ENCODE measurements around the gene TSHZ2.

TSHZ2 gene

DNA sequence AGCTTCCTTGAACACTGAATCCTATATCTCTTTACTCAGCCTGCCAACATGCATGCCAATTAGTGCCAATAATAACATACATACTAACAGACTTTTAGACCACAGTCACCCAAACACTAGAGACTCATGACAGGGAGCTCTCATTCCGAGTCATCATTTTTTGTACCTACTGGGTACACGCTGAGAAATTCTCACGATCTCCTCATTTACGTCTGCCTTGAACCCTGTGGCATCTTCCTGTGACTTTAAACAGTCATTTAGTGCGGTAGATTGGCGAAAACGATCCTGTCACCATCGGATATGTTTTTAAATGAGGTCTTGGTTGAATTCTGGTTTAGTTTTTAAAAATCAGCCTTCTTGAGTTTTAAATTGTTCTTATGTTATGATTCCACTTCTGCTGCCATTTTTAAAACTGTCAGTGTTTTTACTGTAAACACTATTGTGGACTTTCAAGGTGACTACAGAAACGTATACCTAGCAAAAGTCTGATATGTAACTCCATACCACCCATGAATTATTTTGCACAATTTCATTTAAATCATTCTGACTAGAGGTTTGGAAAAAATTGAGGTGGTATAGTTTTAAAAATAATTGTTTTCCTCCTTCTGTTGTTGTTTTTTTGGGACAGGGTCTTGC lies 275.4 kb downstream of the TSHZ2 start:
- no peak for DNase-seq (ENCODE audit: low read depth)

DNA sequence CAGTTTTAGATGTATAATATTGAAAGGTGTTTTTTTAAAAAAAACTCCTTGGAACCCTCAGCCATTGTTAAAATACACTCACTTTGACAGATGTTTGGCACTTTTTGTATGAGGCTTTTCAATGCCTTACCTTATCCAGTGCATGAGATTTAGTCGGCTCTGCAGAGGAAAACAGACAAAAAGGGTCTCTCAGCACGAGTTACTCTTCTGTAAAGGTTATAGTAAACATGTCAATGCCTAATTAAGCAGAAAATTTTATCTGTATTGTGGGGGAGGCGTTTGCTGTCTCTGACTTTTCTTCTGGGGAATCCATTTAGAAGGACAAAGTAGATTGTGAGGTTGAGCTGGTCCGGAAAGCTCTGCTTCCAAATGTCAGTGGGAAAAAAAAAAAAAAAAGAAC lies 278.3 kb downstream of the TSHZ2 start:
- no peak for DNase-seq (ENCODE audit: low read depth)

- no peak for DNase-seq (ENCODE audit: low read depth)
These were observed 279.8 kb downstream of the TSHZ2 start for GRCh38 chr20:53252002-53252401.

- DNase-seq (ENCODE audit: low read depth): no peak
These were observed 281.5 kb downstream of the TSHZ2 start for GRCh38 chr20:53253668-53254067.

DNA sequence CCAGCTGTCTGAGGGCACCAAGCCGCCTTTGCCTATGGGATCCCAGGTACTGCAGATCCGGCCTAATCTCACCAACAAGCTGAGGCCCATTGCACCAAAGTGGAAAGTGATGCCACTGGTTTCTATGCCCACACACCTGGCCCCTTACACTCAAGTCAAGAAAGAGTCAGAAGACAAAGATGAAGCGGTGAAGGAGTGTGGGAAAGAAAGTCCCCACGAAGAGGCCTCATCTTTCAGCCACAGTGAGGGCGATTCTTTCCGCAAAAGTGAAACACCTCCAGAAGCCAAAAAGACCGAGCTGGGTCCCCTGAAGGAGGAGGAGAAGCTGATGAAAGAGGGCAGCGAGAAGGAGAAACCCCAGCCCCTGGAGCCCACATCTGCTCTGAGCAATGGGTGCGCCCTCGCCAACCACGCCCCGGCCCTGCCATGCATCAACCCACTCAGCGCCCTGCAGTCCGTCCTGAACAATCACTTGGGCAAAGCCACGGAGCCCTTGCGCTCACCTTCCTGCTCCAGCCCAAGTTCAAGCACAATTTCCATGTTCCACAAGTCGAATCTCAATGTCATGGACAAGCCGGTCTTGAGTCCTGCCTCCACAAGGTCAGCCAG lies 283.0 kb downstream of the TSHZ2 start:
- DNase-seq (ENCODE audit: low read depth): no peak

DNA sequence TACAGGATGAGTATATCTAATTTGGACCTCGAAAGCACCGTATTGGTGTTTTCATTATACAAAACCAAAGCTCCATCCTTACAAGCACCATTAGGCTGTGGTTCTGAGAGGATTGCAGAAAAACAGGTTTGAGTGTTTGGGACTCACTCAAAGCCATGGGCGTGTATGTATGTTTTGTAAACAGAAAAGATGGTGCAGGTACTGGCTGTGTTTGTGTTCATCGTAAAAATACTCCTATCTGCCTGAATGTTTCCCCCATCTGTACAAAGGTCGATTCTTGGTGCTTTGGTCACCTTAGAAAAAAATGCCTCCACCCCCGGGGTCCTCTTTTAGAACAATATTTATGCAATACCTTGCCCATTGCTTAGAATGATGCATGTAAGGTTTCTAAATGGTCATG lies 286.6 kb downstream of the TSHZ2 start:
- DNase-seq (ENCODE audit: low read depth): no peak

DNA sequence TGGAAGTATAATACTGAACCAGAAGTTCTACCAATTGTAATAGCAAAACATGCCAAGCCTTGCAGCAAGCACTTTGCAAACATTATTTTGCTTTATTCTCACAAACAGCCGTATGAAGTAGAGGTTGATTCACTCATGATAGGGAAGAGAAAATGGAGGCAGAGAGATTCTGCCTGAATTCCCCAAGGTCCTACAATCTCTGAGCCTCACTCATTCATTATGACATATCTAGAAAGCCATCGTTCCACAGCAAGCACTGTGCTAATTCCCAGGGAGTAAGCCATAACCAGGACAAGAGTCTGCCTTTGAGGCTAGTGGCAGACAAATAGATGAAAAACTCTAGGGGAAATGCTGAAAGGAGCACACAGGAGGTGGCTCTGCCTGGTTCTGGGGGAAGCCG lies 288.0 kb downstream of the TSHZ2 start:
- no peak for DNase-seq (ENCODE audit: low read depth)

DNA sequence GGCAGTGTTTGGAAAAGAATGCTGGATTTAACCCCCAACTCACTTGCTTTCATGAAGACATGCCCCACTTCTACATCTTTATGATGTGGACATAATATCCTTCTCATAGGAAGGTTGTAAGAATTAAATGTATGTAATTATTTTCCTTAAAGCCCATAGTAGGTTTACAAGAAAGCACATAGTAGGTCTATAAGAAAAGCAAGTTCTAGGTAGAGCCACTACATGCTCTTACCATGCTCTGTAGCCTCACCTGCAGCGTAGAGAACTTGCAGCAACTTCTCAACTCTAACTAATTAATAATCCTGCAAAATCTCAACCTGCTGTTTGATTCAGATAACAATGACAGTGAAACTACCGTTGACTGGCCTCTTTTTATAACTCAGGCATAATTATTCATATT lies 288.4 kb downstream of the TSHZ2 start:
- DNase-seq (ENCODE audit: low read depth): no peak

- DNase-seq (ENCODE audit: low read depth): no peak
These were observed 290.2 kb downstream of the TSHZ2 start for GRCh38 chr20:53262365-53262764.

DNA sequence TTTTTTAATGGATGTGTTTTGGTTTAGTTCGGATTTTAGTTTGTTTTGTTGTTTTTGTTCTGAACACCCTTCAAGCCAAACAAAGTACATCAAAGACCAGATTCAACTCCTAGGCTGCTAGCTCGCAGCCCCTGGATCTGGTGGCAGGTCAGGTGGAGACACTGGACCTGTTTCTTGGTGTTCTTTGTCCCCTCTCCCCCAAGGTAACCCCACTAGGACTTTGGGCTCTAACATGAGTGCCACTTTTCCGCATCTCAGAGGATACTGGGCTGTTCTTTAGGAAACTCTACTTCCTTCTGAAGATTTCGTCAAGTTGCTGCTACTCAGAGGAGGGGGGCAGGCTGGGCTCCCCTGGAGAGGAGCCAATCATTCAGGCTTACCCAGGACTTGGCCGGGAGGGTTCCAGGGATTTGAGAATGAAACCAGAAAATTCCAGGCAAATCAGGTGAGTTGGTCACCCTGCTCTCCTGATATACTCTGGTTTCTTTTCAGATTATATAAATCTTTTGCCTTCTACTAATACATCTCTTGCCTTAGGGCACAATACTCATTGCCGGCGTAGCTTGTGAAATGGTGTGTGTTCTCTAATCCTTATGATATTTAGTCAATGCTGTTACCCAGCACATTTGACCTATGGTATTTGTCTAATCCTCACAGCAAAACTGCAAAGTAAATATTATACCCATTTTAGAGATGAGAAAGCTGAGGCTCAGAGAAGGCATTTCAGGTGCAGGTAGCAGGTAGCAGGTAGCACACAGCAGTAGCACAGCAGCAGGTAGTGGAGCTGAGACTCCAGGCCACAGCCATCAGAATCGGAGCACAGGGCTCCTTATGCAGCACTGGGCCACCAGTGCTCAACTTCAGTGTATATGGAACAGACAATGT lies 291.6 kb downstream of the TSHZ2 start:
- DNase-seq (ENCODE audit: low read depth): no peak

GRCh38 chr20:53264604-53265003 lies 292.4 kb downstream of the TSHZ2 start:
- no peak for DNase-seq (ENCODE audit: low read depth)

DNA sequence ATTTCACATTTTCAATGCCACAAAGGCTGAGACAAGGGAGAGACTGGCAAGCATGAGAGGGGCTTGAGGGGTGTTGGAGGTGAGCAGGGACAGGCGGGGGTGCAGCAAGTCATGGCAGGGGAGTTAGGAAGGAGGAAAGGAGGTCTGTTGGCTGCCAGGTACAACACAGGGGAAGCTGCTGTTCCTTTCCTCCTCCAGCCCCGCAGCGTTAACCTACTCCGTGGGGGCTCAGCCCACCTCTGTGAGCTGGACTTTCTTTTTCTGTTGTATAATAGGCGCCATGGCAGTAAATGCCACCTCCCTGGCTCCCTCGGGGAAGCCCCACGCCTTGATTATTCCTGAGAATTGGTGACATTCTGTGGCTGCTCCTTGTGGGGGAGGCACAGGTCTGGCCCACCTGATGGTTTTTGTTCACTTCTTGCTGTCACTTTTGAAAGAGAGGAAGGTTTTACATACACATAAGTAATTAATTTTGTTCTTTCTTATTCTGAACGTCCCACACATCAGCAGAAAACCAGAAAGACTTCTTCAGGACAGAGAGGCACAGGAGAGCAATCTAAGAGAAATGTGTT lies 293.2 kb downstream of the TSHZ2 start:
- no peak for DNase-seq (ENCODE audit: low read depth)

DNA sequence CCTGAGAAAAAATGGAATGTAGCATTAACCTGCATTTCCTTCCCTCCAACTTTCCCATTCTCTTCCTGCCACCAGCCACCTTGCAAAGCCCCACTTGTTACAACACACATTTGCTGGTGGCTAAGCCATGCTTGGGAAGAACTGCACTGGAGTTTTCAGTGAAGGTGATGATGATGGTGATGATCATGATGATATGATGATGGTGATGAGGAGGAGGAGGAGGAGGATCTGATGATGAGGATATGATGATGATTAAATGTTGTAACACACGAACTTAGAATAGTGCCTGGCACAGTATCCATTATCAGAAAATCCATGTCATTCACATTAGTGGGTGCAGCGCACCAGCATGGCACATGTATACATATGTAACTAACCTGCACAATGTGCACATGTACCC lies 297.2 kb downstream of the TSHZ2 start:
- DNase-seq (ENCODE audit: low read depth): no peak

DNA sequence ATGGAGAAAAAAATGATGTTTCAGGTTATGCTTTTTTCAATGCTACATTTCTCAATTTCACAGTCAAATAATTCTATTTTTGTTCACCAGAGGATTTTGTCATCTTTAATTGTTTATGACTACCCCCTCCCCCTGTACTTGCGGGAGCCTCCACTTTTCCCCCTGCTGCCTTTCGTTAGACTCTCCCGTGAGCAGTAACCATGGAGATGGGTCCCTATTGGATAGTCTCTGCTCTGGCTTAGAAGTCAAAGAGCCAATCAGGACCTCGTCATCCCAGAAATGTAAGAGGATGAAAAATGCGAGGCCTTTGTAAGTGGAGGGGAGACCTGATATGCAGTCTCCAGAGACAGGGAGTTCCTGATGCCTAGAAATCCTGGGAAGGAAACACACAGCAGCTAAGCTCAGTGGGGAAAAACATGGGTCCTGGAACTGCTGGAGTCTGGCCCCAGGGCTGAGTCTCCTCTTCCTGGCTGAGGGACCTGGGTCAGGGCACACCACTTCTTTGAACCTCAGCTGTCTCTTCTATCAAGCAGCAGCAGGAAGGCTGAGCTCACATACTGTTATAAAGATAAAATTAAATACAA lies 298.7 kb downstream of the TSHZ2 start:
- no peak for DNase-seq (ENCODE audit: low read depth)

DNA sequence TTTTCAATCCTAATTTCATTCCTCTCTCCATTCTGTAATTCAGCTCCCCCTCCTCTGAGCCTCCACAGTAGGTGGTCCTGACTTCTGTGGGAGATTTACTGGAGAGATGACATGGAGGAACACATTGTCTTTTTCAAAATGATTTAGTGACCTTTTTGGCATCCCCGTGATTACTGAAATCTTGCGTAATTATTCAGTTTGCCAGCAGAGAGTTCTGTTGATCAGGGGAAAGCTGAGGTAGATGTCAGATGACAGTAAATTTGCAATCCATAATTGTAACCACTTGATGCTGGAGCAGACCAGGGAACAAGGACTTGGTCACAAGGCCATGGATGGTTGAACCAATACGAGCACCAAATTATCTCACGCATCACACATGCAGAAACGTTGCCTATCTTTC lies 302.2 kb downstream of the TSHZ2 start:
- DNase-seq (ENCODE audit: low read depth): no peak

GRCh38 chr20:53274807-53275206 lies 302.6 kb downstream of the TSHZ2 start:
- no peak for DNase-seq (ENCODE audit: low read depth)

DNA sequence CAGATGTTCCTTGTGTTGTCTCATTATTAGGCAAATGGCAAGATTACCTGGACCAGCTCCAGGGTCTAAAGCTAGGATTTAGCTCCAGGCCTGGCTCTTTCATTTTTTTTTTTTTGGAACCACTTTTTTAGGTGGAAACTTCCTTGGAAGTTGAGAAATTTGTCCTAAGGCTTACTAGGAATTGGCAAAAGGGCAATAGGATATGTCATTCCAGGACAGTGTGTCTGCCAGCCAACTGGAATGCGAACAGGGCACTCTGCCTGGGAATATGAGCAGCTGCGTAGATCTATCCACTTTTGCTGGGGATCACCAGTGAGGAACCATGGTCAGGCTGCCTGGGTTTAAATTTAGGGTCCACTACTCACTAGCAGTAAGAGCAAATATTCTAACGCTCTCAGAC lies 304.0 kb downstream of the TSHZ2 start:
- DNase-seq (ENCODE audit: low read depth): no peak

DNA sequence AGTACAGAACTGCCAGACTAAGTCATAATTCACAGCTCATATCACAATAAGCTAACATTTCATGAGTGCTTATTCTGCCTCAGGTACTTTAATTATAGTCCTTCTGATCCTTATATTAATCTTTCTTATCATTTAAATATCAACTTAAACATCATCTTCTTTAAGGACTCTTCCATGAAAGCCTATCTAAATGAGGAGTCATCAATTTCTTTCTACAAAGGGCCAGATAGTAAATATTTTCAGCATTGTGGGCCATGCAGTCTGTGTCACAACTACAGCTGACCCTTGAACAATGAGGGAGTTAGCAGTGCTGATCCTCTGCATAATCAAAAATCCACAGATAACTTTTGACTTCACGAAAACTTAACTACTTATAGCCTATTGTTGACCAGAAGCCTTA lies 306.4 kb downstream of the TSHZ2 start:
- no peak for DNase-seq (ENCODE audit: low read depth)

DNA sequence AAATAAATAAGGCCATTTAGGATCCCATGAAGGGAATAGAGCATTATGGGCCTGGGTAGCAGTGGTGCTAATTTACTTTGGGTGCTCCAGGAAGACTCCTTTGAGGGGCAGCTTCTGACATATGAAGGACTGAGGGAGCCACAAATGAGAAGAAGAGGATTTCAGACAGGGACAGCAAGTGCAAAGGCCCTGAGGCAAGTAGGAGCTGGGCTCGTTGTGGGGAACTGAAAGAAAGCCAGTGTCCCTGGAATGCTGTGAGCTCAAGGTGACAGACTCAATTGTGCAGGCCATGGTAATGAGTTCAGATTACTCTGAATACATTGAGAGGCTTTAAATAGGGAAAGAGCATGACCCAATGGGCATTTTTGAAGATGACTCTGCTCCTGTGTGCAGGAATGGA lies 307.6 kb downstream of the TSHZ2 start:
- no peak for DNase-seq (ENCODE audit: low read depth)

DNA sequence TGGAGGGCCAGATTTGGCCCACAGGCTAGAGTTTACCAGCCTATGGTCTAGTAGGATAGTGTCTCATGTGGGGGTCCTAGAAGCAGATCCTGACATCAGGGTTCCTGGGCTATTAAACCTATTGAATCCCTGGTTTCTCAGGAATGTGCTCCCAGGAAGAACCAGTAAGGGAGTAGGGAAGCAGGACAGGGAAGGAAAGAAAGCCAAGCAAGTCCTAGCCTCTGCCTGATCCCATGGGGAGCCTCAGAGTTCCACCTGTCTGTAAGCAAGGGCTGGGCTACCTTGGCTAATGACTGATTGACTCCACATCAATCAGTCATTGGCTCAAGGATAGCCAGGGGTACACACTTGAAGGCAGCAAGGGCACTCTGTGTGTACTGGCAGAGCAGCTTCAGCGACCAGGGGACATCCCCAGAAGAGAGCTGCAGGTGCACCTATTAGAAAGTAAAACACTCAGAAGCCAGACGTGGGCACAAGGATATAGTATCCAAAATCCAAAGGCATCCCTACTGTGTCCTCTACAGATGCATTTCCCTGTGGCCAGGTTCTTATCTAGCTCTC lies 309.5 kb downstream of the TSHZ2 start:
- DNase-seq (ENCODE audit: low read depth): no peak

- DNase-seq (ENCODE audit: low read depth): no peak
These were observed 310.2 kb downstream of the TSHZ2 start for GRCh38 chr20:53282217-53282955.

DNA sequence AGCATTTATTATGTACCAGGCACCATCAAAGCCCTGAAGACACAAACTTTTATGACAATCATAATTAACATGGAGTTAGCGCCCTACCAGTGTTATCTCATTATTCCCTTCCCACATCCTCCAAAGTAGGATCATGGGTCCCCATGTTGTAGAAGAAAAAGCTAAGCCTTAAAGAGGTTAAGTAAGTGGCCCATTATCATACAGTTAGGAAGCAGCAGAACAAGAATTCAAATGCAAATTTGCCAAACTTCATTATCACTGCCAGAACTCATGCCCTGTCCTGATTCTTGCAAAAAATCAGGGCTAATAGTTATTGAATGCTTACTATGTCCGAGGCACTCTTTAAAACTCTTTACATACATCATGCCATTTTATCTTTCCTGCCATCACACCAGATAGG lies 310.9 kb downstream of the TSHZ2 start:
- no peak for DNase-seq (ENCODE audit: low read depth)
